ENCODE data around the gene KIRREL1.

The KIRREL1 gene

DNA sequence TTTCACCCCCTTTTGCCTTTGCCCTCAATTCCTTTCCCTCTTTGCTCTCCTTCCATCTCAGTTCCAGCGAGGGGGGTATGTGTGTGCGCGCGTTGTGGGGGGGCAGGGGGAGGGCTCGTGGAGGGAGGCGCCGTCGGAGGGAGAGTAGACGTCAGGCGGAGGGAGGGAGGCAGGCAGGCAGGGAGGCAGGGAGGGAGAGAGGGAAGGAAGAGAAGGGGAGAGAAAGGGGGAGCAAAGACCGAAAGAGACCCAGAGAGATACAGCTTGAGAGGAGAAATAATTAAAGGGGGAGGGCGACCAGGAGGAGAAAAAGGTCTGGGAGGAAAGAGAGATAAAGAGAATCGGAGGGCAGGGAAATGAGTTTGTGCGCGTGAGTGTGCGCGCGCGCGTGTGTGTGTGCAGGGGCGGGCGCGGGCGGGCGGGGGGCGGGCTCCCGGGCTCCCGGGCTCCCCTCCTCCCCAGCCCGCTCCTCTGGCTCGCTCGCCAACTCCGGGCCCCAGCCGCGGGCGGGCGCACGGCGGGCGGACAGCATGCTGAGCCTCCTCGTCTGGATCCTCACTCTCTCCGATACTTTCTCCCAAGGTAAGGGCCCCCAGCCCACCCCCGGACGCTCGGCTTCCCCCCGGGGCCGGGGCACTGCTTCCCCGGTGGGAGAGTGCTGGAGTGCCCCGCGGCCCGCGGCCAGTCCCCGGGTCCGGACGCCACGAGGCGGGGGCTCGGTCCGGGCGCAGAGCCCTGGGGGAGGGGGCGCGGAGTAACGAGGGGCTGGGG is at the start of gene KIRREL1:
KIRREL1 (plus strand) TSS at position 499 of the 771 bp plus-strand sequence; CDS start at position 531, 32 bp downstream.
- peak; percentile 87 for DNase-seq

DNA sequence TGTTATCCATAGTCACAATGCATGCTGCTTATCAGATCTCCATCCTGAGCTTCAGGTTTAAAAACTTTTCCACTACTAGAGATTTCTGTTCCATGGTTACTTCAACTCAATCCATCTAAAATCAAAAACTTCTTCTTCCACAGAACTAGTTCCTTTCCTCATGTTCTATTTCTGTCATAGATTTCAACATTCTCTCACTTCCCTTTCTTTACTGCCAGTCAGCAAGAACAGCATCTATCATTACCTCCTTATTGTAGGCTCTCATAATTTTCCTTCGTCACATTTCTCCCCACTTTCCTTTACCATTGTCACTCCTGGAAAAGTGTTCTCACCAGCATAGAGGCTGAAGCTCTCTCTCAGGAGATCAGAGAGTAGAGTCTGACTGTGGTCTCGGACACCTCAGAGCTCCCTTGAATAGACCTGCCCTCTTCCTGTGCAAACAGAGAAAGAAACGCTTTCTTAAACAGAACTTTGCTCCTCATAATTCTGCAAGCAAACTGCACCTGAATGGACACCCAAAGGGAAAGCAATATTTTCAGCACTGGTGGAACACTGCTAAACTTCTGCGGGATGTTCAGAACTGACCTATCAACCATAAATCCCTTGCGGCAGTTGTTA is 48.7 kb upstream of the KIRREL1 start:
- DNase-seq, result no peak

DNA sequence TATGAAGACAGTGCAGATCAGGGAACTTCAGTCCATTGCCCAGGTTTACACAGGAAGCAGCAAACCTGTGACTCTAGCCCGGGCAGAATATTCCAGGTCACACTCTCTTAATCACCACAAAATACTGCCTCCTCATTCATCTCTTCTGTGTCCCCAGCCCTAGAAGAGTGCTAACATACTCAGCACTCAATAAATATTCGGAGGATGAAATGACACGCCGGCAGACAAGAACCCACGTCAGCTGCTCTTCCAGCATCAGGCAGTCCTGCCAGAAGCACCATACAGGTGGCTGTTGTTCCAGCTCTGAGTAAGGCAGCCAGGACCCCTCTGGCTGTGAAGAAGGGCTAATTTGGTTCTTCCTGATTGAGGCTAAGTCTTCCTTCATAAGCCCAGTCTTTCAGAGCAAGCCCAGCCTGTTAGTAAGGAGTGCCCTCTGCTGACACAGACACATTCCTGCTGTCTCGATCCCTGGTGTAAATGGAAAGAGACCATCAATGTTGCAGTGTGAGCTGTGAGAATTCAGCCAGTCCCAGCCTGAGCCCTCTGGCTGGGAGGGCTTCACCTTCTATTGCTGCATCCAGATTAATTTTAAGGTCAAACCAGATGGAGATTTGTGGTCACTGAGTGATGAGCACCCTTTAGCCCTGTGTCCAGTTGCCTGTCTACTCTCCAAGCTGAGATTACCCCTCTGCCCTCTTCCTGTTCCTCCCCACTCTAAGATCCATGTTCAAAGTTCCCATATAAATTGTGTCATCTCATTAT is 45.0 kb upstream of the KIRREL1 start:
- DNase-seq, result peak; percentile 72

DNA sequence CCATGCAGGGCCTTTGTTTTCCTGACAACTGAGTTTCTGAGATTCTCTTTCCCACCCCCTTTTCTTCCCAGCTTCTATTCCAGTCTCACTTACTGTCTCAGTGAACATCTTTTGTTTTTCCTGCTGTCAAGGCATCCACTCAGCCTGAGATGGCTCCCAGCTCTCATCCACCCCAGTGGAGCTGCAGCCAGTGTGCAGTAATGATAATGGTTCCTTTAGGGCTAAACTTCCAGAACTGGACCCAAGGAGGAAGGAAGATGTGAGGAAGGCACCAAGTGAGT is 44.4 kb upstream of the KIRREL1 start:
- no peak for DNase-seq

DNA sequence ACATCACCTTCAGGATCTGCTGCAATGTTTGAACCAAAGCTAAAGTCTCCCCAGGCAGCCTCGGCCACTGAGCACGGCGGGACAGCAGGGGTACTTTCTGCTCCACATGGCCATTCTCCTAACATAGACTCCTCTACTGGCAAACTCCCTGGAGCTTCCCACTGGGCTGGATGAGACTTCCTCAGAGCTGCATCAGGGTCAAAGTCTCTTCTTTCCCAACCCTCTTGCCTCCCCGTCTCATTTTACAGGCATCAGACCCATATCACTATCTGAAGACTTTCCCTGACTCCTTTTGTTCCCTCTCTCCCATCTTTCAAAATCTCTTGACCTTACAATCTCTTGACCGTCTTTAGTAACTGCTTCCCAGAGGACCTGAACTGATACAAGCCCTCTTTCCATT is 42.2 kb upstream of the KIRREL1 start:
- DNase-seq, result no peak

DNA sequence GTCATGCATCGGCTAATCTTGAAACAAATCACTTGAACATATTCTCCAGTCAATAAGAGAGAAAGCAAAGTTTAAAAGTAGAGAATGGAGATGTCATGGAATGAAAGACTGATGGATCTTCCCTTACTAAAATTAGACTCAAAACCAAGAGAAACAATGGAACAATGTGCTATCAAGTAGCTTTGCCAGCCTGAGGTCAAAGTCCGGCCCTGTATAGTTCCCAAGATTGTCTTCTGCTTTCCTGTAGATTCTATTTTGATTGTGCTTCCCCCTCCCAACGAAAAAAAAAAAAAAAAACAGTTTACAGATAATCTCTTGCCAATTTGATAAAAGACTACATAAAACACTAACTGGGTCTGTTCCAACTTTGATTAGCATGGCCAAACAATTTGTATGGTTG is 40.8 kb upstream of the KIRREL1 start:
- DNase-seq, result no peak

DNA sequence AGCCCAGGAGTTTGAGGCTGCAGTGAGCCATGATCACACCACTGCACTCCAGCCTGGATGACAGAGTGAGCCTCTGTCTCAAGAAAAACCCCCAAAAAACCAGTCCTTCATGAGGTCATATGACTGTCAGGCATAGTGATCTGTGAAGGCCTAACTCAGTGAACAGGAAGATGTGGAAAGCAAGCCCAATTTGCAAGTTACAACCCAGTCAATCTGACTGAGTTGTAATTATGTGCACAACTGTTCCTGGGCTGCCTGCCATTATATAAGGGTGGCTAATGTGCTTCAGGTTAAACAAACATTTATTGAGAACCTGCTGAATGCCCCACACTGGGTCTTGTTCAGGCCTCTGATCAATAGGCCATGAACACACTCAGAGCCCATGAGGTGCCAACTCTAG is 38.2 kb upstream of the KIRREL1 start:
- DNase-seq, result no peak

DNA sequence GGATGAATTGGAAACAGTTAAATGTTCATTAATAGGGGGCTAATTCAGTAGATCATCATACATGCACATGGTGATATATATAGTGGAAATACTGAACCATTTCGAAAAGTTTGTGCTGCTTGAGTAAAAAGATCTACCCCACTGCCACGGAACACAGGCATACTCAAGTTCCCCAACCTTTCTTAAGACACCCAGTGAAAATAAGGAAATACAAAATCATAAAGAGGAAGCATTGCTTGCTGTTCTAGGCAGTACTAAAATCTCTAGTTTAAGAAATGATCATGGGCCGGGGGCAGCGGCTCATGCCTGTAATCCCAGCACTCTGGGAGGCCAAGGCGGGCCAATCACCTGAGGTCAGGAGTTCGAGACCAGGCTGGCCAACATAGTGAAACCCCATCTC is 37.6 kb upstream of the KIRREL1 start:
- DNase-seq, result no peak

DNA sequence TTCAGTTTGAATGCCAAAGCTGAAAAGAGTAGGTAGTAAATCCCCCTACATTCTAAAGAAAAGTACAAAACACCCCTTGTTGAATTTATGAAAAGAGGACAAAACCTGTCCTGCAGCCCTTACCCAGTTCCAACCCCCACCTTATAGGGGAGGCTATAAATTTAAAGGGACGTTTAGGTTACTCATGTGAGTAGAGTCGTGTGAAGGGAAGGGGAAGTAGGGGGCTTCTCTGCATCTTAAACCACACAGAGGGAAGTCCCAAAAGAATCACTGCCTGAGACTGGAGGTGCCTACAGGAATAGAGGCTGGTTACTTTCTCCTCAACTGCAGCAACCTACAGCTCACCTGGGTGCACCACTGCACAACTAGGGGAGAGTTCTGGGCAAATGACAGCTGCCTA is 36.7 kb upstream of the KIRREL1 start:
- DNase-seq, result no peak

DNA sequence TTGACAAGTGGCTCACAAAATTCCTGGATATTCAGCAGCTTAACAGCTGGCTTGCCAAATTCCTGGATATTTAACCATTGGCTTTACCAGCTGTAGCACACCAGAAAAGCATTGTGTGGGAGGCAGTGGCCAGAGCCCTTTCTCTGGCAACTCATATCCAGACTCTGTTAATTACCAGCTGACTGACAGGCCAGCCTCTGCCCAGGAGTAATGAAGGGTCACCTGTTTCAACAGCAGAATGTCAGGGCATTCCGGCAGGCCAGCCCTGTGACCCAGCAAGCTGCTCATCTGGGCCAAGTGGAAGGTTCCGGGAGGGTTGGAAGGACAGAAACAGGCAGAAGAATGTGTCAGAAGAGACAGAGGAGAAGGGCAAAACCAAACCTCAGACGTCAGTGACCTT is 35.2 kb upstream of the KIRREL1 start:
- DNase-seq, result no peak

DNA sequence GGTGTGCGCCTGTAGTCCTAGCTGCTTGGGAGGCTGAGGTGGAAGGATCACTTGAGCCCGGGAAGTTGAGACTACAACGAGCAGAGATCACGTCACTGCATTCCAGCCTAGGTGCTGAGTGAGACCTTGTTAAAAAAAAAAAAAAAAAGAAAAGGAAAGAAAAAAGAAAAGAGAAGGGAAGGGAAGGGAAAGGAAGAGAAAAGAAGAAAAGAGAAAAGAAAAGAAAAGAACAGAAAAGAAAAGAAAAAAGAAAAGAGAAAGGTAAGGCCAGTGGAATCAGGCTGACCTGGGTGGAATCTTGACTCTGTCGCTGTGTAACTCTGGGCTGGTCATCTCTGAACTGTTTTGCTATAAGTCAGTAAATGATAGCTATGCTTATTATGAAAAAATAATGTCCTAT is 33.7 kb upstream of the KIRREL1 start:
- no peak for DNase-seq

DNA sequence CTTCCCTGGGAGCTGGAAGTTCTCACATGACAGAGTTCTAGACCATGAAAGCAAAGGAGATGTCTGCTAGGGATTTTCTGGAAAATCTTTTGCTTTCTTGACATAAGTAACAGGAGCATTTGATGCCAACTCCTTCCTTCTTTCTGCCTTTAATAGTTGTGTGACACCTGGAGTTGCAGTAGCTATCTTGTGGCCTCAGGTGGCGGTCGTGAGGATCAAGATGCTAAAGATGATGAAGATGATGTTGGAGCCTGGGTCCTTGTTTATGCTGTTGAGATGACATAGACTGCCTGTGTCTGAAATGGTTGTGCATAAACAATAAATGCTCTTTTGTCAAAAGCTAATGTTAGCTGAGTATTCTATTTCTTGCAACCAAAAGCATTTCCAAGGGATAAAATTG is 32.7 kb upstream of the KIRREL1 start:
- DNase-seq, result peak; percentile 29

DNA sequence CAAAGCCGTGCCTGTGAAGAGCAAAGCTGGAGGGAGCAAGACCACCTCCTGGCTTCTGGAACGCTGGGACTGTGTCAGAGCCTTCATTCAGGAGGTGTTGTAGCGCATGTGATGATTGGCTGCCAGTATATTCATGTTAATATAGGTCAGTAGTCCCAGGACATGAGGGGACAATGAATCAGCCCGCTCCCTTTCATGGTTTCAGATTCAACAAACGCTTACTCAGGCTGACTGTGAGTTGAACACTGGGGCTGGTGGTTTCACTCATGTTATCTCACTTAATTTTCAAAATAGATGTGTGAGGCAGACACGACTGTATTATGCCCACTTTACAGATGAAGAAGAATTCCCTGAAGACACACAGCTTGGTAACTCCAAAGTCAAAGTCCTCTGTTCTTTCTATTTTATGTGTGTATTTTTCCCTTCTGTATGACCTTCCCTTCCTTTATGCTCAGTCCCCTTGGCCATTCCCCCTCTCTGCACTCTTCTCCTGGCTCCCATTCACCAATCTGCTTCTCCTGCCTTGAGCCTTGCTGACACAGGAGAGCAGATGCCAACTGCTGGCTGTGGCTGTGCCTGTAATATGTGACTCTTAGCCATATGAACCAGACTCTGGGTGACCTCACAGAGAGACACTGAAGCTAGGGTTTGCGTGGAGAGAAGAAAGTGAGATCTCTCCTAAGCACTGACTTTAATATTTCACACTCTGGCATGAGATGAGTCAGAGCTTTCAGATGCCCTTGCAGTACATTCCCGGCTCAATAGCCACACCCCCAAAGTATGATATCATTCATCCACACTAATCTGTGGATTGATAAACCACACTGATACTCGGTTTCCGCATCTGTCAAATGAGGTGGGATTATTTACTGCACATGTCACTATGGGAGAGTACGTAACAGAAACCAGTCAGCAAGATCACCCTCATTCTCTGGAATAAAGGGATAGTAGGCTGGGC is 31.4 kb upstream of the KIRREL1 start:
- DNase-seq, result peak; percentile 28

DNA sequence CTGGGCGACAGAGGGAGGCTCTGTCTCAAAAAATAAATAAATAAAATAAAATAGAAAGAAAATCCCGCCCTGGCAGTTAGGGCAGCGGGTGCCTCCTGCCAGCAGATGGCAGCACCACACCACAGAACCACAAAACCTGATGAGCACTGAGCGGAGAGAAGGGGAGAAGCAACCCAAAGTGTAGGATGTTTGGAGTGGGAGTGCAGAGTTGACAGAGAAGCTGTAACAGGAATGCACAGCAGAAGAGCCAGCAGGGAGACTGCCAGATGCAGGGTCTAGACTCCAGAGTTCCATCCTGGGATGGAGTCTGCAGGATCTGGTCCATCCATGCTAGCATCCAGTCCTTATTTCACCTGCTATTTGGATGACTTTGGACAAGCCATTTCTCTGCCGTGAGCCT is 29.7 kb upstream of the KIRREL1 start:
- DNase-seq, result peak; percentile 80

DNA sequence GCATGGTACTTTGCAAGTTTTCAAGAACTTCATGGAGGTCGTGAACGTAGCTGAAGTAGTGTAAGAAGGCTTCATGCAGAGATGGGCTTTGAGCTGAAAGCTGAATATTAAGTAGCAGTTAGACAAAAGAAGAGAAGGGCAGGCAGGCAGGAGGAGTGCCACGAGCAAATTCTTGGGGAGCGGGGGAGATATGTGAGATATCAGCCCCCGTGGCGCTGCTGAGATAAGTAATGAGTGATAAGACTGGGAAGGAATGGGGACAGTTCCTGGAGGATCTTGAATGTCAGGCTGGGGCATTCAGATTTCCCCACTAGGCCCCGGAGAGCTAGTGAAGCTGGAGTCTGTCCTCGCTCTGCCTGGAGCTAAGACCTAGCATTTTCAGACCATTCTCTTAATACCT is 27.9 kb upstream of the KIRREL1 start:
- no peak for DNase-seq

DNA sequence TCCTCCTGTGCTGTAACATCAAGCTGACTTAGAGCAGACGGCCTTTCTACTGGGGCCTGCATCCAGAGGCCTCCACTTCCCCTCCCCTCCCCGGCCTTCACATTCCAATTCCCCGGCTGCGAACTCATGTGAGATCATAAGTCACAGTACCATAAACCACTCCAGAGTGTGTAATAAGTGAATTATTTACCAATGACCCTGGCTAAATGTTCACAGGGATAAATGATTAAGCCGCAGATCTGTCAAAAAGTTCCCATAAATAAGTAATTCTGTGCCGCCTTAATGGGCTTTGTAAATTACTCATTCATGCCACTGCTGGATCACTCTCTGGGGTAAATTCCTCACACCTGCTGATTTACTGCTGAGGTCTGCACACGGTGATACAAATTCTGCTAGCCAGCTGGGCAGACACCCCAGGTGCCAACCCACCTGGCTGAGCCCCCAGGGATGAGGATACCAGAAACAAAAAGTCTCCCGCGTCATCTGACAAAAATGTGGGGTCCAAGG is 27.4 kb upstream of the KIRREL1 start:
- DNase-seq, result no peak

DNA sequence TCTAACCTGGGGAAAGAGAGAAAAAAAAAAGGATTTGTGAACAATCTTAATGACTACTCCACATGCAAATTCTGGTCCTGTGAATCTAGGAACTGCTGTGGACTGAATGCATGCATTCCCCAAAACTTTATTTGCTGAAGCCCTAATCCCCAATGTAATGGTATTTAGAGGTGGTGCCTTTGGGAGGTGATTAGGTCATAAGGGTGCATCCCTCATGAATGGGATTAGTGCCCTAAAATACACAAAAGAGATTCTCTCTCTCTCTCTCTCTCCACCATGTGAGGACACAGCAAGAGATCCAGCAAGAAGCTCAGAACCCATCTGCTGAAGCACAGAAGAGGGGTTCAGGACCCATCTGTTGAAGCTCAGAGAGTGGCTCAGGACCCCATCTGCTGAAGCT is 26.2 kb upstream of the KIRREL1 start:
- no peak for DNase-seq

DNA sequence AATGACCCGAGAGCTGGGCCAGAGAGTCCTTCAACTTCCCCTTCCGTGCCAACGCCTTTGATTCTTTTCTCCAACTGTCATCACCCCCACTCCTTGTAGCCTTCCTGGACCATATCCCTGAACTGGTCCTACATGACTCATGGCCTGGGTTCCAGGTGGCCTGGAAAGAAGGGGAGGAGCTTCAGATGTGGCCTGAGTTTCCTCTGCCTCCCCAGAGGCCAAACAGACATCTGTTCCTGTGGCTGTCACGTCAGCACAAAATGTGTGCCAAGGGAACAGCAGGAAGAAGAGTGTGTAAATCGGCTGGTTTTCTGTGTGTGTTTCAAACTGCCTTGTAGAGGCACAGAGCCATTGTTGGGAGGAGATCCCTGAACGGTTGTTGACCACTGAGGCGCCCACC is 24.9 kb upstream of the KIRREL1 start:
- peak; percentile 48 for DNase-seq

DNA sequence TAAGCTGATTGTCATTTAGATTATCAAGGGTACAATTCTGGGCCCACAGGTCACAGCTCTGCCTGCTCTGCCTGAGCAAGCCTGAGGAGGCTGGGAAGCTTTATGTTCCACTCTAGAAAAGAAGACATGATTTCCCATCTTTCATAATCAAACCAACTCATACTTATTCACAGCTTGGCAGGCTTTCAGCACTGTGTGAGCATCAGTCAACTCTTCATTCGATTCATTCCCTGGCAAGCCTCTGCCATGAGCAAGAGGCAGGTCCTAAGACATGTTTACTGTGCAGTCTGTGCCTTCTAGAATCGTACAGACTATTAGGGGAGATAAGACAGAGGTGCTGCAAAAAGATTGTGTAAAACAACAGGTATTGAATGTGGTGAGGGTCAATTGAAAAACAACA is 24.5 kb upstream of the KIRREL1 start:
- DNase-seq, result no peak

DNA sequence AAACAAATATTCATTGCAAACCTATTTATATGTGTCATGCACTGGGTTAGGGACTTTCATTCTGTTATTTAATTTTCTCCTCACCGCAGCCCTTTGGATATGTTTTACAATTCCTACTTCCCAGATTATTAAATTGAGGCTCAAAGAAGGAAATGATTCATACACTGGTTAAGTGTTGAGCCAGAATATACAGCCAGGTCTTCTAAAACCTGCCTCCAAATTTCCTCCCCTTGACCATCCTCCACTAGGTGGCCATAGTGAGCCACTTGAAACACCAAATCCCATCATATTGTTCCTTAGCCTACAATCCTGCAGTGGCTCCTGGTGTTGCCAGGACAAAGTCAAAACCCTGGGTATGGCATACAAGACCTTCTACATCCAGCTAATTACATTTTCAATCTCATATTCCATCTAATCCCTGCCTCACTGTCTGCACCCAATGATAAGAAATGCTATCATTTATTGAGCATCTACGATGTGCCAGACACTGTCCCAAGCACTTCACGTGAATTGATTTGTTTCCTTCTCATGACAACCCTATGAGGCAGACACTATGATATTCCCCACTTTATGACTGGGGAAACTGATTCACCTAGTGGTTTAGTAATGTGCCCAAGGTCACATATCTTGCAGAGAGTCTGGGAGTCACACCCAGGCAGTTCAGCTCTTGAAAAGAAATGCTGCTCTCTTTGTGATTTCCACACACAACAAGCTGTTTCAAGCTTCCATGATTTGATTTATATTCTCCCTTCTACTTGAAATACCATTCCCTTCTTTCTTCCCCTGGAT is 23.6 kb upstream of the KIRREL1 start:
- peak; percentile 84 for DNase-seq

DNA sequence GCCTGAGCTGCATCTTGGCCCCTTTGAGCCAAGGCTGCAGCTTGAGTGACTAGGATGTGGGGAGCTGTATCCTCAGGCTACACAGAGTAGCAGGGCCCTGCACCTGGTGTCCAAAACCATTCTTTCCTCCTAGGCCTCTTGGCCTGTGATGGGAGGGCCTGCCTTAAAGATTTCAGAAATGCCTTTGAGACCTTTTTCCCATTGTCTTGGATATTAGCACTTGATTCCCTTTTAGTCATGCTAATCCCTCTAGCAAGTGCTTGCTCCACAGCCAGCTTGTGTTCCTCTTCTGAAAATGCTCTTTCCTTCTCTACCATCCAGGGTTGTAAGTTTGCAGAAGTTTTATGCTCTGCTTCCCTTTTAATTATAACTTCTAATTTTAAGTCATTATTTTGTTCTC is 21.7 kb upstream of the KIRREL1 start:
- DNase-seq, result no peak
